Cardiac muscle cell (in vitro differentiated cells and primary cell): ENCODE results near the gene CCL27. TPM values are rescaled to one million over a fixed set of nuclear protein-coding genes. Genes with fewer than 3 reads are reported as not detected.
A peak's percentile ranks its signal among the peaks of the same experiment; 100 is the strongest.
"Not testable (repeated sequence)": the region's sequence is repeated elsewhere in the genome, so short reads cannot be mapped to it uniquely, and the experiment has no call there.

Experiments used
- DNase-seq, 2 donors: peaks; one replicate each; pipeline versions ENCODE4 v3.0.0 to v3.0.0-alpha.2; 2010 to 2017; ENCODE audit warnings: low read depth in 1 of 2, low spot score in 1 of 2
- H3K27ac ChIP-seq: fragments of 200-600 bp; sonication (generic); 2 replicates; pipeline ENCODE4 v1.5.1; 2016
- H3K27me3 ChIP-seq: fragments of 200-600 bp; sonication (generic); 2 replicates; pipeline ENCODE4 v1.6.0; 2016; ENCODE audit warnings: control low read depth
- H3K36me3 ChIP-seq: fragments of 200-600 bp; sonication (generic); 2 replicates; pipeline ENCODE4 v1.5.1; 2016; ENCODE audit warnings: control low read depth
- H3K4me1 ChIP-seq: fragments of 200-600 bp; sonication (generic); 2 replicates; pipeline ENCODE4 v1.8.1; 2017; ENCODE audit warnings: low read depth, mild to moderate bottlenecking, mixed run types
- H3K4me3 ChIP-seq: fragments of 200-600 bp; sonication (generic); 2 replicates; pipeline ENCODE4 v1.5.1; 2016; ENCODE audit warnings: mild to moderate bottlenecking
- H3K9me3 ChIP-seq: fragments of 200-600 bp; sonication (generic); 2 replicates; pipeline ENCODE4 v1.5.1; 2017; ENCODE audit warnings: low read depth, mild to moderate bottlenecking, control low read depth
- CTCF ChIP-seq: IDR thresholded peaks from 2 replicates; pipeline ENCODE4 v1.5.1; 2012; ENCODE audit warnings: low read depth, mild to moderate bottlenecking, low read length
- polyA plus RNA-seq: library from polyadenylated mRNA; unstranded; fragments of >200 nt; fragmentation: Nextera tagmentation; extraction: Ambion mirVana; gene quantifications from 2 replicates; pipeline ENCODE4 v1.2.1, GENCODE V29; 2016
- total RNA-seq: library from RNA; depleted of rRNA; stranded (reverse); fragments of >200 nt; gene quantifications from 2 replicates; pipeline ENCODE4 v1.2.3, GENCODE V29; 2016

CCL27 gene
- total and polyA plus RNA-seq, 2 experiments from 2014 or later: 0.77 to 1.3 TPM

GRCh38 chr9:34647084-34647403 lies 15.4 kb downstream of the CCL27 start:
- no peak for TF ChIP-seq CTCF
- Histone ChIP-seq H3K4me1 (peaks cover 21% of the 10 kb centered on the region), H3K36me3 (peaks cover 18% of the 10 kb centered on the region), H3K4me3 (peak overlapping the region; percentile 61), H3K27ac (peak overlapping the region; percentile 95), H3K27me3 (no peaks in the 10 kb centered on the region), H3K9me3 (no peaks in the 10 kb centered on the region)
- DNase-seq: no peak

- peaks cover 18% of the 10 kb centered on the region for H3K36me3 ChIP-seq
- H3K27ac ChIP-seq: peak within 1 kb of the TSS; percentile 95
- peaks cover 18% of the 10 kb centered on the region for H3K4me1 ChIP-seq
- H3K4me3 ChIP-seq: peak within 1 kb of the TSS; percentile 61
- peak; percentile 88 to 94 for DNase-seq
- TF ChIP-seq CTCF: peak; percentile 60
- no peaks in the 10 kb centered on the region for H3K27me3 ChIP-seq
- no peaks in the 10 kb centered on the region for H3K9me3 ChIP-seq
Observed at GRCh38 chr9:34646211-34647083, 16.0 kb downstream of the CCL27 start, which contains the start of gene GALT. Gene GALT, plus strand, starts transcription at chr9:34646675. Its CDS starts 30 bp downstream, at chr9:34646705.

GRCh38 chr9:34644766-34645314 lies 17.6 kb downstream of the CCL27 start:
- Histone ChIP-seq H3K27ac (no peak overlapping the region), H3K36me3 (peaks cover 12% of the 10 kb centered on the region), H3K27me3 (no peaks in the 10 kb centered on the region), H3K4me1 (peaks cover 15% of the 10 kb centered on the region), H3K4me3 (no peak overlapping the region), H3K9me3 (no peaks in the 10 kb centered on the region)
- DNase-seq: peak in 1 of 2 donors; percentile 14
- TF ChIP-seq CTCF: no peak

GRCh38 chr9:34642679-34643078 lies 19.8 kb downstream of the CCL27 start:
- TF ChIP-seq CTCF: no peak
- Histone ChIP-seq H3K36me3 (no peaks in the 10 kb centered on the region), H3K27ac (no peak overlapping the region), H3K4me3 (no peak overlapping the region), H3K9me3 (no peaks in the 10 kb centered on the region), H3K27me3 (no peaks in the 10 kb centered on the region), H3K4me1 (peaks cover 14% of the 10 kb centered on the region)
- DNase-seq: peak in 1 of 2 donors; percentile 19

- H3K9me3 ChIP-seq, H3K4me1 ChIP-seq, H3K36me3 ChIP-seq, DNase-seq, H3K4me3 ChIP-seq, H3K27me3 ChIP-seq, H3K27ac ChIP-seq: not testable (repeated sequence)
Observed at GRCh38 chr9:34639322-34639721, 23.1 kb downstream of the CCL27 start.

GRCh38 chr9:34638138-34638445 lies 24.4 kb downstream of the CCL27 start:
- H3K27ac ChIP-seq: no peak overlapping the region
- peak overlapping the region; percentile 43 for H3K4me3 ChIP-seq

More at GRCh38 chr9:34638138-34638445, 24.4 kb downstream of the CCL27 start:
- peaks cover 3% of the 10 kb centered on the region for H3K36me3 ChIP-seq
- no peaks in the 10 kb centered on the region for H3K27me3 ChIP-seq
- no peaks in the 10 kb centered on the region for H3K9me3 ChIP-seq
- DNase-seq: no peak
- no peak for TF ChIP-seq CTCF
- H3K4me1 ChIP-seq: peaks cover 5% of the 10 kb centered on the region
